Fibroblast of peridontal ligament (primary cell): Measurements from ENCODE around the gene NFIA.
A peak's percentile ranks its signal among the peaks of the same experiment; 100 is the strongest.
"Not testable (repeated sequence)": the region's sequence is repeated elsewhere in the genome, so short reads cannot be mapped to it uniquely, and the experiment has no call there.

ENCODE experiments used
- DNase-seq: peaks from one replicate; pipeline ENCODE4 v3.0.0-alpha.2; 2010; ENCODE audit errors: extremely low read depth

The NFIA gene

DNA sequence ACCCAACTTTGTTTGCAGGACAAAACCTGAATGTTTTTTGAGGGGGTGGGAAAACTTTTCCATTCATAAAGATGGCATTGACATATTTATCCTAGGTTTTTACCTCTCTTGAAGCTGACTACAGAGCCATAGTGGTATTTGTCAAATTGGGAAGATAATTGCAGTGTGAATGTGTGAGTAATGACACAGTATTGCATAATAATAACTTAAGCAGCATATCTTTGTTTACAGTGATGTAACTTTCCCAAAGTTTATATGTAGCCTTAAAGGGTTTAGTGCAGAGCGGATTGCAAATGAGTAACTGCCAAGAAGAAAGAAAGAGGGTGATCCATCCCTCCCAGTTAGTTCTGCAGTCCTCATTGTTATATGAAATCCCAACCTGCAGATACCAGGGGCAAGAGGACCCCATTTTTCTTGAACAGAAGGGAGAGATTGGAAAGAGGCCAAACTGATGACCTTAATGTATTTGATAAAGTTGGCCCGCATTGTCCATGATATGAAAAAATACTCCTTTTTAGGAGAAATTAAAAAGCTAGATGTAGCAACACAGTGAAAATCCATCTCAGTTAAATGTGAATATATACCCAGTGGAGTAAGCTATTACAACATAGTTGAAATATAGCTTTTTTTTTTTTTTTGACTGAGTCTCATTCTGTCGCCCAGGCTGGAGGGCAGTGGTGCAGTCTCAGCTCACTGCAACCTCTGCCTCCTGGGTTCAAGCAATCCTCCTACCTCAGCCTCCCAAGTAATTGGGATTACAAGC, 23.7 kb upstream of the NFIA start:
- DNase-seq: no peak

- DNase-seq: not testable (repeated sequence)
Observed at GRCh38 chr1:61061601-61062000, 20.8 kb upstream of the NFIA start.

DNA sequence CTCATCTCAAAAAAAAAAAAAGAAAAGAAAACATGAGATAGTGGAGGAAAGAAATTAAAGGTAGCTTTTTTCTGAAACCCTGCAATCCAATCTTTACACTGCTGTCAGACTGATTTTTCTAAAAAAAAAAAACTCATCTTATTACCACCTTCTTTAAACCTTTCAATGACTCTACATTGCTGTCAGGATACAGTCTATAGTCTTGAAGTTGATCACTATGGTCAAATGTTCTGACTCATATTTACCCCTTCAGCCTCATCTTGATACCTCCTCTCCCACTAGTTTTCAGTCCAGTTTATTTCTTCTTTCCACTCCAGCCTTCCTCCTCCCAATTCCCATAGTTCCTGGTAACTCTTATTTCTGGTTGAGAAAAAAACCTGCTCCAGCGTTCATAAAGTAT, 17.7 kb upstream of the NFIA start:
- no peak for DNase-seq

- no peak for DNase-seq
Observed at GRCh38 chr1:61067446-61068019, 14.8 kb upstream of the NFIA start.

DNA sequence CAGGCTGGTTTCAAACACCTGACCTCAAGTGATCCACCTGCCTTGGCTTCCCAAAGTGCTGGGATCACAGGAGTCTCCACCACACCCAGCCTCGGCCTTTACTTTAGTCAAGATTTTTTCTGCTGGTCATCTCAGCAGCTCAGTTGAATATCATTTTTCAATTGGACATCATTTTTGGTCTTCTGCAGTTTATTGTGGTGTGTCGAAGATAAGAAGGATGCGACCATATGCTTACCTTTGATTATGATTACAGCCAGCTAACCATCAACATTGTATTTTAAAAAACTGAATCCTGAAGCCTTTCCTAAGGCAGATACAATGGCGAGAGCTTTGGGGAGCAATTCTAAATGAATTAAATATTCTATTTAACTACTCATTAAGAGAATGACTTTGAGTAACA, 12.3 kb upstream of the NFIA start:
- no peak for DNase-seq

DNA sequence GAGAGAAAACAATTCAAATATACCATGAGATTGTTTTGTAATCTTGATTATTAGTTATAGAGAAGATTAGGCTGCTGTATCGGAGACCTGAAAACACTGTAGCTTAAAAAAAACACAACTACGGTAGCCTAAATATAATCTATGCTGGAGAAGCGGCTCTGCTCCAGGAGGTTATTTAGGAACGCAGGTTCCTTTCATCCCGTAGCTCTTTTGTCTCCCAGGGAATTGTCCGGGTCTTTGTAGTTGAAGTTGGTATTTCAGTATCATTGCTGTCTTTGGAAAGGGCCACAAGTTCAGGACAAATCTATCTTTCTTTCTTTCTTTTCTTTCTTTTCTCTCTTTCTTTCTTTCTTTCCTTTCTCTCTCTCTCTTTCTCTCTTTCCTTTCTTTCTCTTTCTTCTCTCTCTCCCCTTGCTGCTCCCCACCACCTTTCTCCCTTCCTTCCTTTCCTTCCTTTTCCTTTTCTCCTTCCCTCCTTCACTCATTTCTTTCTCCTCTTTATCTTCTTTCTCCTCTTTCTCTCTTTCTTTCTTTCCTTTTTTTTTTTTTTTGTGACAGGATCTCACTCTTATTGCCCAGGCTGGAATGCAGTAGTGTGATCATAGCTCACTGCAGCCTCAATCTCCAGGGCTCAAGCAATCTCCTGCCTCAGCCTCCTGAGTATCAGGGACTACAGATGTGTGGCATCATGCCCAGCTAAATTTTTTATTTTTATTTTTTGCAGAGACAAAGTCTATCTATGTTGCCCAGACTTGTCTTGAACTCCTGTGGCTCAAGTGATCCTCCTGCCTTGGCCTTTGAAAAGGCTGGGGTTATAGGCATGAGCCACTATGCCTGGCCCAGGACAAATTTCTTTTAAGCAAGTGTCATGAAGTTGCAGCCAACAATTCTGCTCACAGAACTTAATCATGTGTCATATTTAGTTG, 10.9 kb upstream of the NFIA start:
- DNase-seq: no peak

DNA sequence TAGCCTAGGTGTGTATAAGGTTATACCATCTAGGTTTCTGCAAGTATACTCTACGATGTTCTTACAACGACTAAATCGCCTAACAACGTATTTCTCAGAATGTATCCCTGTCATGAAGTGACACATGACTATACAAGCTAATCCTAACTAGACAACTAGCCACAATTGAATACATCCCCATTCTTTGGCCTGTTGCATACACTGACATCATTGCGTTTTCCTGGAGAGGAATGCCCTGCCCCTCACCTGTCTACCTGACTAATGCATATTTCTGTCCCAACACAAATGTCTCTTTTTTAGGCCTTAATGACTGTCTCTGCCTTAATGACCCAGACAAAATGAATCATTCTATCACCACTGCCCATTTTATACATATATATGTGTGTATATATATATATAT, 8.5 kb upstream of the NFIA start:
- DNase-seq: no peak

DNA sequence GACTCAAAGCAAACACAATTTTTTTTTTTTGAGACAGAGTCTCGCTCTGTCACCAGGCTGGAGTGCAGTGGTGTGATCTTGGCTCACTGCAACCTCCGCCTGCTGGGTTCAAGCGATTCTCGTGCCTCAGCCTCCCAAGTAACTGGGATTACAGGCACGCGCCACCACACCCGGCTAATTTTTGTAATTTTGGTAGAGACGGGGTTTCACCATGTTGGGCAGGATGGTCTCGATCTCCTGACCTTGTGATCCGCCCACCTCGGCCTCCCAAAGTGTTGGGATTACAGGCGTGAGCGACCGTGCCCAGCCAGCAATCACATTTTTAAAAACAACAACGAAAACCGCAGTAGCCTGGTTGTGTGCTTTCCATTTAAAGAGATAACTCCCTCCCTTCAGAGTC, 6.5 kb upstream of the NFIA start:
- not testable (repeated sequence) for DNase-seq

DNA sequence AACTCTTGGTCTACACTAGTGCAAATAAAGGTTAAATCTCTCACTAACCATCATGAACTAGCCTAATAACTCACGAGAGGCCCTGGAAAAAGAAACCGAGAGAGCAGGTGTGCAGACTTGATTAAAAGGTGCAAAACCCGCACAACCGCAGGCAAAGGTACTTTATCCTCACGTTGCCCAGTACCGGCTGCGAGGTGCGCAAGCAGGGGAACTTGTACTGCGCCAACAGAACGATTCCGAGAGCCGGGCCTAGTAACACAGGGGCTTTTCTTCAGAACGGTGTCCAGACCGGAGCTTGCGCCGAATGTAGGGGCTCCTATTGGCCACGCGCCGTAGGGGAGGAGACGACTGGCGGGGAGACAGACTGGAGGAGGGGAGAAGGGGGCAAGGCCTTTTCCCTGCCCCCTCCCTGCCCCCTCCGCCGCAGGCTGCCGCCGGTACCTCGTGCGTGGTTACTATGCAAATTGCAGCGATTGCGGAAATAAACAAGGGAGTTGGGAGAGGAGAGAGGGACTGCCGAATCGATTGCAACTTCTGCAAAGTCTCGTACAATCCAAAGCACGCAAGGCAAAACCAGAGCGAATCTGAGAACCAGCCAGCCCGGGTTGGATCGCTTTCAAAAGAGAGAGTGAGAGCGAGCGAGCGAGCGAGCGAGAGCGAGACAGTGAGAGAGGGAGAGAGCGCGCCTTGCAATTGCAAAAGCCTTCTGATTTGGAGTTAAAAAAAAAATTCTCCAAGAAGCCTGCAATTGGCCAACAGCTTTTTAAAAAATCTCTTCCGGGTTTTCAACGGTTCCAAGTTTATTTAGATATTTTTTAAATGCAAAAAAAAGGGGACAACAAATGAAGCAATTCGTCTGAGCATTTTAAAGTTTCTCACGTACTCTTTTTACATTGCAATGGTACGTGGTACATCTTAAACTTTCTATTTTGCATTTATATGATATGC, 5.4 kb upstream of the NFIA start:
- DNase-seq: peak; percentile 87

DNA sequence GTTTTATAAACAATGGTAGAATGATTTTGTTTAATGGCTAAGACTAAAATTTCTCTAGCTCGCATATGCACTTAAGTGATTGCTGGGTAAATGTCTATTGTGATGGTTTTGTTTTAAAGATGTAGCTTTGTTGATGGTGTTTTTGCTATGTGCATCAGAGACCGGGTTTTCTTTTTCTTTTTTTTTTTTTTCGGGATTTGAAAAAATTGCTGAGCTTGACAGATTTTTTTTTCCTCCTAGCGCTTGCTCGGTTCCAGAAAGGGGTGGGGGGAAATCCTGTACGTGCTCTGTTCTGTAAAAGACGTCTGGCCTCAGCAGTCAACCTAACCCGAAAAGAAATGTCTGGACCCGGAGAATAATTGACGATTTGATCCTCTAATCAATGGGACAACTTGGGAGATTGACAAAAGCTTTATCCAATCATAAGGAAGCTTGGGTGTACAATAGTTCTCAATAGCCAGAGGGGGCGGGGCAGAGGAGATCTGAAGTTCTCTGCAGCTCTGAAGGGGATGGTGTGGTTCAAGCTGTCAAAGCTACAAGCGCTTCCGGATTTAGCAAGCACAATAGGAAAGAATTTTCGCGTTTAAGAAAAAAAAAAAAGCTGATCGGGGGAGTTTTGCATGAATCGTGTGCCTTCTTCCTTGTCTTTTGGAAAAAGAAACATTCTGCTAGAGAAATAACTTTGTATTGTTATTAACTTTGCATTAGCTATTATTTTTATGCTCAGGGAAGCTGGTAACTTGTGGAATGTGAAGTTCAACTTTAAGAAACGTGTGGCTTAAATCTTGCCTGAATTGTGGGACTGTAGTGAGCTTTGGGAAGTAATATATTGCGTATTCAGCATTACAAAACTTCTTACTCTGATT, 4.5 kb upstream of the NFIA start:
- DNase-seq: peak; percentile 100

DNA sequence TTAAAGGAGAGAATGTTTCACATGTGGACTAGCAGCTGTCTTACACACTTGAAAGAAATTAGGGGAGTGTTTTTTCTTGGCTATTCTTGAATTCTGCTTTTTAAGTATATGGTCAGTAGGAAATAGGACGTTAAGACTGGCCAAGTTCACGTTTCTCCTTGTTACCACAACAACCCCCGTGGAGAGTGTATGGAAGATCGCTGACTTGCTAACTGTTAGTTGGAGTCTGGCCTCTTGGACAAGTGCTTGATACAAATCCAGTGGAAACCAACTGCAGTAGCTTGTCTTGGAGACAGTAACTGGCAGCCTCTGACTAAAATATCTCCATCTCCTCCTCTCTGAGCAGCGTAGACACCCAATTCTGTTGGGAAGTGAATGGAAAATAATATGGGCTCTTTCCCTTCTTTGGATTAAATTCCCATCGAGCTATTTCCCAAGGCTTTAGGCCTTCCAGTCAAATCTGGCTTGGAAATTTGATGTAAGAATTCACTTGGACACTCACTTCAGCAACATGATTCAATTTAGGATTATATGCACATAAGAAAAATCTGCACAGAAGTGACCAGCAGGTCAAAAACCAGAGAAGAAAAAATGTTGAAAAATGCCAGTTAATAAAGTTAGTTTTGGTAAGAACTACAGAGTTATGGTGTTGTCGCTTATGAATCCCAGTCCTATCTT, 3.6 kb upstream of the NFIA start:
- no peak for DNase-seq

- DNase-seq: no peak
Observed at GRCh38 chr1:61079296-61079897, 3.0 kb upstream of the NFIA start.

DNA sequence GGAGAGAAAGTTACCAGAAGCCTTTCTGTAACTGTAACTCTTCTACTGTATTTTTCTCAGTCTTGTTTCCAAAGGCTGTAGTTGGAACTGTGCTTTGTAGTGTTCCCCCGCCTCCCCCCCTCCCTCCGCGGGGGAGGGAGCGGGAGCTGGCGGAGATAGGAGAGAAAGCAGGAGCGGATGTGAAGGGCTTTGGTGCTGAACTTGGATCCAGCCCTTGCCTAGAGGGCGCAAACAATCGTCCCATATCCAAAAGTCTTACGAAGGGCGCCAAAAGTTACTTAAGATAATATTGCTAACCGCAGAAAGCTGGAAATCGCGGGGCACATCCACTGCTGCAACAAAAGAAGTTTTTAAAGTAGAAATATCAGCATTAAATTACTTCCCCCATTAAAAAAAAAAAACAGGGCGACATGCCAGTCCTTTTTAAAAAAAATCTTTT, 2.4 kb upstream of the NFIA start:
- peak; percentile 85 for DNase-seq

GRCh38 chr1:61080413-61081143, 1.8 kb upstream of the NFIA start:
- DNase-seq: no peak

GRCh38 chr1:61081144-61081685, 1.1 kb upstream of the NFIA start:
- no peak for DNase-seq

DNA sequence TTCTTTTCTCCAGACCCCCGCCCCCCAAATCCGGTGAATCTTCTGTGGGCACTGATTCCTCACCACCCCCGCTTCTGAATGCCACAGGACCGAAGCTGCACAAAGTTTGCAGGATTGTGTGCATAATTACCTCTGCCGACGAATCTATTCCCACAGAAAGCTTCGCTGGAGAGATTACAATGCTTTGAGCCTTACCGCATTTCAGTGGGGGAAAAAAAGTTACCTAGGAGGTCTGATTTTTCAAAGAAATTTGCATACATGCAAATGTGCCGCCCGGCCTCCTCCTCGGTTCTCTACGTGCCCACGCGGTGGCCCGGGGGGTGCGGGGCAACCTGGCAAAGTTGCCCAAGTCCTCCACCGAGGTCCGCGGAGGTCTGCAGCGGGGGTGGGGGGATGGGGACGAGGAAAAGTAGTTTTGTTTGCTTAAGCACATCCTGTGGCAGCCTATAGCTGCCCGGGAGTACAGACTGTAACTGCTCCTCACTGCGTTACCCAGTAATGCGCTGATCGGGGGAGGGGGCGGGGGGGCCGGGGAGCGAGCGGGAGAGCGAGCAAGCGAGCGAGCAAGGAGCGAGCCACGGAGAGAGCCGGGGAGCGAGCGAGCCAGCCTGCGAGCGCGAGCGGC, 563 bp upstream of the NFIA start:
- no peak for DNase-seq

GRCh38 chr1:61083013-61083806, 849 bp downstream of the NFIA start:
- DNase-seq: no peak
